GM18502 (cell line): Measurements from ENCODE around the gene LPAR1.
"Not testable (repeated sequence)": the region's sequence is repeated elsewhere in the genome, so short reads cannot be mapped to it uniquely, and the experiment has no call there.

Experiments used
- ATAC-seq: cut with Tn5 transposase; IDR thresholded peaks from one replicate; pipeline ENCODE4 v1.9.1; 2021; ENCODE audit warnings: mild to moderate bottlenecking; ENCODE audit not compliant: unreplicated experiment, poor library complexity

The LPAR1 gene

GRCh38 chr9:110844121-110844520 is 194.1 kb downstream of the LPAR1 start:
- ATAC-seq = no peak

- no peak for ATAC-seq
Observed at GRCh38 chr9:110842986-110843385, 195.3 kb downstream of the LPAR1 start.

- no peak for ATAC-seq
Observed at GRCh38 chr9:110842169-110842568, 196.1 kb downstream of the LPAR1 start.

DNA sequence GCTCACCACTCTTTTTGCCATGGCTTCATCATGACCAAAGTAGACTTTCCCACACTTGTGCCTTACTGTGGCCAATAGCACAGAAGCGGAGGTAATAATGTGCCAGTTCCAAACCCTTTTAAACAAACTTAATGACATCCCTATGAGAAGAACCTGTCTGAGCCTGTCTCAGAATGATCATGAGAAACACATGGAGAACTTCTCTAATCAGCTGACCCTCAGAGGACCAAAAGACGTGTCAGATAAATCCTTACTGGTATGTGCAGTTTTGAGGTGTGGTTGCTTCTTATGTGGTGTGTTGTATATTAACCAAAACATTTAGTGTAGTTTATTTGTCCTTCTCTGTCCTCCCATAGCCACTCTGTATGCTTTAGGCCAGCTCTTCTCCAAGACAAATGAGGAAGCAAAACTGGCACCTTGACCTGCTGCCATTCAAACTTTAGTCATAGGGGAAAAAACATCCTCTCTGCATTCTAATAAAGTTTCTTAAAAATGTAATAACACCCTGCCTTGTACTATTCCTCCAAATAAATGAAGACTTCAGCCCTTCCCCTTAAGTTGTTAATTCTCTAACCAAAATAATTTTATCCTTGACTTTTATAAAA is 200.8 kb downstream of the LPAR1 start:
- ATAC-seq = no peak

DNA sequence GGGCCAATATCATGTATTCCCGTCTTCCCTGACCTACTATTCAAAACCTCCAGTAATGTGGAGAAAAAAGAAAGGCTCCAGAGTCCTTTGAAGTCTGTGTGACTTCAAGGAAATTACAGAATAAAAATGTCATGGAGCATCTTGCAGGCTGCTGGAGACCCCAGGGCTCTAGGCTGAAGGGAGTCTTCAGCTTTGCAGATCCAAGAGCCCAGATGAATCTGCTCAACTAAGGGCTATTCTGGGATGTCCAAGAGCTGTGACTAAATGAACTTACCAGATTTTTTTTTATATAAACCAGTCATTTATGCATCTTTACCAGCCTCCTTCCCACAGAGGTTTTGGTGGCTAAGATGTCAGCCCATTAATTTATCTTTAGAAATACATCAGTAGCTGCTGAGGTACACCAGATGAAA is 202.4 kb downstream of the LPAR1 start:
- ATAC-seq = no peak

GRCh38 chr9:110835404-110835803 is 202.9 kb downstream of the LPAR1 start:
- ATAC-seq = no peak

- ATAC-seq = no peak
Observed at GRCh38 chr9:110832926-110833325, 205.3 kb downstream of the LPAR1 start.

DNA sequence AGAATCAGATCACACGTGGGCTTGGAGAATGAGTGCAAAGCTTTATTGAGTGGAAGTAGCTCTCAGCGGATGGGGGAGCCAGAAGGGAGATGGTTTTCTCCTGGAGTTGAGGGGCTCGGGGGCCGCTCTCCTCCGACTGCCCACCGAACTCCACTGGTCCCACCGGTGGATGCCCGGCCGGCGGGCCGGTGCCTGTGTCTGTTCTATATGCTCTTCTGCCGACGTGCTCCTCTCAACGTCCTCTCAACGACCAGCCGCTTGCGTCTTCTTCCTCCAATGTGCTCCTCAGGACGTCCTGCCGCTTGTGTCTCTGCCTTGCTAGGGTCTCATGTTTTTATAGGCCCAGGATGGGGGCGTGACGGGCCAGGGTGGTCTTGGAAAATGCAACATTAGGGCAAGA is 207.8 kb downstream of the LPAR1 start:
- no peak for ATAC-seq

DNA sequence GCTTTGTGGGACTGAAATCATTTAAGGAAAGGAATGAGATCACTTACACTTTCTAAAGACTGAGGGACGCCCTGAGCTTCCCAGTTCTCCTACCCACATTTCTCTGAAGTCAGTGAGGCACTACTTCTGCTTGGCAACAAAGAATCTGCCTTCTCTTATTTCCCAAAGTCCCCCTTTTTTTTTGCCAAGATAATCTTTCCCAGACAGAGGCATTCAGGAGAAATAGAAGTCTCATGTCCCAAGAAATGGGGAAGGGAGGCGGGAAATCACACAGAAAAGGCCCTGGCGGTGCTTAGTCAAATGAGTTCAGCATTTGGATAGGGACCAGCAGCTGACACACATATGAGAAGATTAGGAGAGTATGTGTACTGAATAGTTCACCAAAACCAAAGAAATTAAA is 210.0 kb downstream of the LPAR1 start:
- no peak for ATAC-seq

DNA sequence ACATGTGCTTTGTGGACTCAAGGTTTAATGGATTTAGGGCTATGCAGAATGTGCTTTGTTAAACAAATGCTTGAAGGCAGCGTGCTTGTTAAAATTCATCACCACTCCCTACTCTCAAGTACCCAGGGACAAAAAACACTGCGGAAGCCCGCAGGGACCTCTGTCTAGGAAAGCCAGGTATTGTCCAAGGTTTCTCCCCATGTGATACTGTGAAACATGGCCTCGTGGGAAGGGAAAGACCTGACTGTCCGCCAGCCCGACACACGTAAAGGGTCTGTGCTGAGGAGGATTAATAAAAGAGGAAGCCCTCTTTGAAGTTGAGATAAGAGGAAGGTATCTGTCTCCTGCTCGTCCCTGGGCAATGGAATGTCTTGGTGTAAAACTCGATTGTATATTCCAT is 211.9 kb downstream of the LPAR1 start:
- ATAC-seq = not testable (repeated sequence)

GRCh38 chr9:110825950-110826349 is 212.3 kb downstream of the LPAR1 start:
- ATAC-seq = no peak

GRCh38 chr9:110825129-110825528 is 213.1 kb downstream of the LPAR1 start:
- not testable (repeated sequence) for ATAC-seq
